ENCODE measurements around the gene TGM6.

- TF ChIP-seq CTCF (optimal IDR thresholded peaks at IDR 0.05 in 1 of 3, IDR thresholded peaks at IDR 0.05 in 1 of 3, conservative IDR thresholded peaks at IDR 0.05 in 1 of 3; ENCODE audit: extremely low read depth in 1 of 3, insufficient read depth in 2 of 3, low read length in 3 of 3), result no peak
- TF ChIP-seq EZH2 (IDR thresholded peaks at IDR 0.05; ENCODE audit: low read length), result no peak
These were observed at the start of gene TGM6 for GRCh38 chr20:2380601-2381000.

All from keratinocyte (primary cell).